Large intestine (tissue), 3 donors: ENCODE results near the gene KMT5B. TPM values are rescaled to one million over a fixed set of nuclear protein-coding genes. Genes with fewer than 3 reads are reported as not detected.

Source experiments
- DNase-seq, 2 donors: peaks; one replicate each; pipeline versions ENCODE4 v3.0.0 to v3.0.0-alpha.2; 2013
- H3K27ac ChIP-seq: one replicate; pipeline ENCODE4 v1.5.1; 2013; ENCODE audit warnings: low read length
- H3K27me3 ChIP-seq: 2 replicates; pipeline ENCODE4 v1.6.1; 2013; ENCODE audit warnings: low read length; ENCODE audit not compliant: control insufficient read depth, insufficient read depth
- H3K36me3 ChIP-seq: 2 replicates; pipeline ENCODE4 v1.6.1; 2013; ENCODE audit warnings: low read length; ENCODE audit not compliant: control insufficient read depth, insufficient read depth
- H3K4me1 ChIP-seq: one replicate; pipeline ENCODE4 v1.6.1; 2013; ENCODE audit warnings: low read length; ENCODE audit not compliant: control insufficient read depth, insufficient read depth
- H3K4me3 ChIP-seq: one replicate; pipeline ENCODE4 v1.5.1; 2013; ENCODE audit warnings: low read length
- H3K9me3 ChIP-seq: one replicate; pipeline ENCODE4 v1.6.1; 2013; ENCODE audit warnings: mild to moderate bottlenecking, low read depth, low read length, moderate library complexity; ENCODE audit not compliant: control insufficient read depth
- WGBS: methylation state at CpG from one replicate; pipeline ENCODE4 v1.1.5; 2013; ENCODE audit warnings: low lambda C conversion rate; ENCODE audit not compliant: insufficient coverage; 5-methylcytosine and 5-hydroxymethylcytosine counted together
- polyA plus RNA-seq: library from polyadenylated mRNA; unstranded; fragments of 120-200 nt; gene quantifications from one replicate; pipeline ENCODE4 v1.2.1, GENCODE V29; 2013

Gene KMT5B
- polyA plus RNA-seq, 1 donor, result 52.9 TPM

DNA sequence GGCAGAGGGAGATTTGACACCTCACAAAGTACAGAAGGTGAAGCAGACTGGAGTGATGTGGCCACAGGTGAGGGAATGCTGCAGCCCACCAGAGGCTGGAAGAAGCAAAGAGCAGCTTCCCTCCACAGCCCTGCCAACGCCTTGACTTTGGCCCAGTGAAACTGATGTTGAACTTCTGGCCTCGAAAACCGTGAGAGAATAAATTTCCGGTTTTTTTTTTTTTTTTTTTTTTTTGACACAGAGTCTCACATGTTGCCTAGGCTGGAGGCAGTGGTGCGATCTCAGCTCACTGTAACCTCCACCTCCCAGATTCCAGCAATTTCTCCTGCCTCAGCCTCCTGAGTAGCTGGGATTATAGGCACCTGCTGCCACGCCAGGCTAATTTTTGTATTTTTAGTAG lies 8.7 kb downstream of the KMT5B start:
- Histone ChIP-seq H3K27ac (no peak overlapping the region), H3K36me3 (peaks cover 3% of the 10 kb centered on the region), H3K4me3 (no peak overlapping the region), H3K27me3 (no peaks in the 10 kb centered on the region), H3K9me3 (no peaks in the 10 kb centered on the region), H3K4me1 (peaks cover 4% of the 10 kb centered on the region)
- no CpG with 5 or more reads among the region's 6 CpGs for WGBS
- DNase-seq, result no peak

GRCh38 chr11:68202165-68202564 lies 10.9 kb downstream of the KMT5B start:
- Histone ChIP-seq H3K4me3 (no peak overlapping the region), H3K4me1 (no peaks in the 10 kb centered on the region), H3K9me3 (no peaks in the 10 kb centered on the region), H3K27me3 (no peaks in the 10 kb centered on the region), H3K27ac (no peak overlapping the region), H3K36me3 (peaks cover 4% of the 10 kb centered on the region)
- no peak for DNase-seq
- no CpG with 5 or more reads among the region's 2 CpGs for WGBS

- Histone ChIP-seq H3K4me3 (no peak overlapping the region), H3K4me1 (no peaks in the 10 kb centered on the region), H3K9me3 (no peaks in the 10 kb centered on the region), H3K27ac (no peak overlapping the region), H3K27me3 (no peaks in the 10 kb centered on the region), H3K36me3 (peaks cover 4% of the 10 kb centered on the region)
- 87% methylated on average over 2 of the region's 4 CpGs for WGBS
- no peak for DNase-seq
These were observed 11.6 kb downstream of the KMT5B start for GRCh38 chr11:68201492-68201891.

DNA sequence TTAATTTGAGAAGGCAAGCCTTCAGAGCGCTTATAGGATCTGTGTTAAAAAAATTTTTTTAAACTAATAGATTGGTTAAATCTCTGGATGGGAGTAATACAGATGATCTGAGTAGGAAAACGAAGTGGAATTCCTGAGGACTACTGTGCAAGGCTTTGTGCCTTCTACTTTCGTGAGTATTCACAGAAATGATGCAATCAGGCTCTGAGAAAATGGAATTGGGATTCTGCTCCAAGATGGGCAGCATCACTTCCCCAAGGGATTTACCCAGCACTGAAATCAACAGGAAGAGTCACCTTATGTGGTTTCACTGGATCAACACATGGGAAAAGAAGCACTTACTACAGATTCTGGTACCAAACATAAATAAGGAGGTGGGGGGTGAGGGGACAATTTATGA lies 12.5 kb downstream of the KMT5B start:
- Histone ChIP-seq H3K9me3 (no peaks in the 10 kb centered on the region), H3K36me3 (peaks cover 4% of the 10 kb centered on the region), H3K4me3 (no peak overlapping the region), H3K27me3 (no peaks in the 10 kb centered on the region), H3K27ac (no peak overlapping the region), H3K4me1 (no peaks in the 10 kb centered on the region)
- DNase-seq, result no peak
- WGBS, result no CpG with 5 or more reads among the region's 3 CpGs

- Histone ChIP-seq H3K36me3 (peaks cover 4% of the 10 kb centered on the region), H3K4me3 (no peak overlapping the region), H3K9me3 (no peaks in the 10 kb centered on the region), H3K27ac (no peak overlapping the region), H3K4me1 (no peaks in the 10 kb centered on the region), H3K27me3 (no peaks in the 10 kb centered on the region)
- 100% methylated on average over 2 of the region's 8 CpGs for WGBS
- DNase-seq, result no peak
These were observed 13.7 kb downstream of the KMT5B start for GRCh38 chr11:68199295-68199987.

- DNase-seq, result no peak
- H3K36me3 ChIP-seq, result peaks cover 4% of the 10 kb centered on the region
- no peaks in the 10 kb centered on the region for H3K9me3 ChIP-seq
- H3K4me3 ChIP-seq, result no peak overlapping the region
- H3K27ac ChIP-seq, result no peak overlapping the region
- no peaks in the 10 kb centered on the region for H3K27me3 ChIP-seq
- no peaks in the 10 kb centered on the region for H3K4me1 ChIP-seq
These were observed 16.9 kb downstream of the KMT5B start for GRCh38 chr11:68196219-68196618.

- no peaks in the 10 kb centered on the region for H3K9me3 ChIP-seq
- H3K4me3 ChIP-seq, result no peak overlapping the region
- peaks cover 4% of the 10 kb centered on the region for H3K36me3 ChIP-seq
- H3K27ac ChIP-seq, result no peak overlapping the region
- DNase-seq, result no peak
- H3K4me1 ChIP-seq, result no peaks in the 10 kb centered on the region
- WGBS, result 100% methylated on average over 2 of the region's 3 CpGs
- H3K27me3 ChIP-seq, result no peaks in the 10 kb centered on the region
These were observed 18.3 kb downstream of the KMT5B start for GRCh38 chr11:68194675-68195294.

GRCh38 chr11:68193018-68193417 lies 20.1 kb downstream of the KMT5B start:
- H3K27me3 ChIP-seq, result no peaks in the 10 kb centered on the region
- H3K4me1 ChIP-seq, result no peaks in the 10 kb centered on the region
- no CpG with 5 or more reads among the region's 5 CpGs for WGBS
- H3K27ac ChIP-seq, result no peak overlapping the region
- H3K9me3 ChIP-seq, result no peaks in the 10 kb centered on the region
- peaks cover 6% of the 10 kb centered on the region for H3K36me3 ChIP-seq
- no peak for DNase-seq
- no peak overlapping the region for H3K4me3 ChIP-seq

GRCh38 chr11:68191661-68192579 lies 21.2 kb downstream of the KMT5B start:
- no CpG with 5 or more reads among the region's 5 CpGs for WGBS
- H3K27me3 ChIP-seq, result no peaks in the 10 kb centered on the region

DNA sequence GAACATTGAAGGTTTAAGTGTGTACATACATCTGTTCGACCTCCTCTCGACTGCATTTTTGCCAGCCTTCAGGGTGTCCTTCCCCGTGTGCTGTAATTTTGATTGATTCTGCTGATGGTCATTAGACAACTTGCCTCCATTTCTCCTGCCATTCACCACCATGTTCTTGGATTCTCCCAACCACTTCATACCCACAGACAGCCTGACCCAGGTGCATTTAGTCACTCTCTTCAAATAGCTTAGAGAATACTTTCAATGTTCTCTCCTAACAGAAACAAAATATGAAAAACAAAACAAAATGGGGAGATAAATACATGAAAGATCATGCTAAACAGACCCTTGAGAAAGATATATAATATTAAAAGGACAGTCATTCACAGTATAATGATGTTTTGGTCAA lies 23.2 kb downstream of the KMT5B start:
- no peaks in the 10 kb centered on the region for H3K27me3 ChIP-seq
- no peaks in the 10 kb centered on the region for H3K4me1 ChIP-seq
- H3K4me3 ChIP-seq, result no peak overlapping the region
- peaks cover 23% of the 10 kb centered on the region for H3K36me3 ChIP-seq
- DNase-seq, result no peak
- no peak overlapping the region for H3K27ac ChIP-seq
- no peaks in the 10 kb centered on the region for H3K9me3 ChIP-seq
- no CpG with 5 or more reads among the region's 3 CpGs for WGBS

More at GRCh38 chr11:68191661-68192579, 21.2 kb downstream of the KMT5B start:
- H3K4me3 ChIP-seq, result no peak overlapping the region
- H3K9me3 ChIP-seq, result no peaks in the 10 kb centered on the region
- no peak overlapping the region for H3K27ac ChIP-seq
- peaks cover 8% of the 10 kb centered on the region for H3K36me3 ChIP-seq
- DNase-seq, result no peak
- H3K4me1 ChIP-seq, result no peaks in the 10 kb centered on the region
